Measurements from ENCODE around the gene NTMT1.

Gene NTMT1

GRCh38 chr9:129602598-129603415 is 23.2 kb upstream of the NTMT1 start:
- Histone ChIP-seq H3K4me2 (ENCODE audit: low read depth, low read length, poor library complexity, severe bottlenecking) (no peak overlapping the region), H4K20me1 (ENCODE audit: insufficient read depth, low read length, poor library complexity, severe bottlenecking) (no peaks in the 10 kb centered on the region), H3F3A (ENCODE audit: low read depth) (no peaks in the 10 kb centered on the region), H3K4me1 (ENCODE audit: insufficient read depth, low read length, poor library complexity, severe bottlenecking) (peaks cover 23% of the 10 kb centered on the region), H3K27me3 (ENCODE audit: insufficient read depth, low read length, poor library complexity, severe bottlenecking) (no peaks in the 10 kb centered on the region), H3K4me3 (ENCODE audit: low read length, poor library complexity, severe bottlenecking) (no peak overlapping the region), H3K9me3 (ENCODE audit: insufficient read depth, low read depth, low read length) (no peaks in the 10 kb centered on the region), H2AFZ (ENCODE audit: low read length) (peak overlapping the region; percentile 55; the same call in 1 of the 2 replicates), H3K36me3 (ENCODE audit: insufficient read depth, low read length) (no peaks in the 10 kb centered on the region), H3K9ac (ENCODE audit: low read depth, low read length, poor library complexity, severe bottlenecking) (no peak overlapping the region), H3K9me2 (replicated peaks; ENCODE audit: low read depth, low read length) (no peaks in the 10 kb centered on the region), H3K79me2 (ENCODE audit: insufficient read depth, low read length) (no peaks in the 10 kb centered on the region)
- TF ChIP-seq EZH2phosphoT487 (IDR thresholded peaks at IDR 0.05; ENCODE audit: borderline replicate concordance), result no peak
- TF ChIP-seq CTCF (conservative IDR thresholded peaks at IDR 0.05; ENCODE audit: low read length), result no peak

GRCh38 chr9:129604056-129604765 is 21.8 kb upstream of the NTMT1 start:
- H3F3A ChIP-seq (ENCODE audit: low read depth), result no peaks in the 10 kb centered on the region
- TF ChIP-seq EZH2phosphoT487 (IDR thresholded peaks at IDR 0.05; ENCODE audit: borderline replicate concordance), result no peak
- no peak for TF ChIP-seq CTCF (conservative IDR thresholded peaks at IDR 0.05; ENCODE audit: low read length)
- no peak overlapping the region for H3K4me2 ChIP-seq (ENCODE audit: low read depth, low read length, poor library complexity, severe bottlenecking)
- no peak overlapping the region for H3K9ac ChIP-seq (ENCODE audit: low read depth, low read length, poor library complexity, severe bottlenecking)
- no peaks in the 10 kb centered on the region for H3K9me3 ChIP-seq (ENCODE audit: insufficient read depth, low read depth, low read length)
- H2AFZ ChIP-seq (ENCODE audit: low read length), result no peak overlapping the region
- H4K20me1 ChIP-seq (ENCODE audit: insufficient read depth, low read length, poor library complexity, severe bottlenecking), result no peaks in the 10 kb centered on the region
- H3K27me3 ChIP-seq (ENCODE audit: insufficient read depth, low read length, poor library complexity, severe bottlenecking), result no peaks in the 10 kb centered on the region
- no peaks in the 10 kb centered on the region for H3K36me3 ChIP-seq (ENCODE audit: insufficient read depth, low read length)
- H3K79me2 ChIP-seq (ENCODE audit: insufficient read depth, low read length), result no peaks in the 10 kb centered on the region
- peaks cover 23% of the 10 kb centered on the region for H3K4me1 ChIP-seq (ENCODE audit: insufficient read depth, low read length, poor library complexity, severe bottlenecking)
- no peak overlapping the region for H3K4me3 ChIP-seq (ENCODE audit: low read length, poor library complexity, severe bottlenecking)
- H3K9me2 ChIP-seq (replicated peaks; ENCODE audit: low read depth, low read length), result no peaks in the 10 kb centered on the region

- Histone ChIP-seq H3K9ac (ENCODE audit: low read depth, low read length, poor library complexity, severe bottlenecking) (no peak overlapping the region), H2AFZ (ENCODE audit: low read length) (no peak overlapping the region), H3K9me2 (replicated peaks; ENCODE audit: low read depth, low read length) (no peaks in the 10 kb centered on the region), H3K27me3 (ENCODE audit: insufficient read depth, low read length, poor library complexity, severe bottlenecking) (no peaks in the 10 kb centered on the region), H3K4me1 (ENCODE audit: insufficient read depth, low read length, poor library complexity, severe bottlenecking) (peaks cover 23% of the 10 kb centered on the region), H3F3A (ENCODE audit: low read depth) (no peaks in the 10 kb centered on the region), H3K4me3 (ENCODE audit: low read length, poor library complexity, severe bottlenecking) (no peak overlapping the region), H3K36me3 (ENCODE audit: insufficient read depth, low read length) (no peaks in the 10 kb centered on the region), H3K9me3 (ENCODE audit: insufficient read depth, low read depth, low read length) (no peaks in the 10 kb centered on the region), H4K20me1 (ENCODE audit: insufficient read depth, low read length, poor library complexity, severe bottlenecking) (no peaks in the 10 kb centered on the region), H3K4me2 (ENCODE audit: low read depth, low read length, poor library complexity, severe bottlenecking) (no peak overlapping the region), H3K79me2 (ENCODE audit: insufficient read depth, low read length) (no peaks in the 10 kb centered on the region)
- TF ChIP-seq EZH2phosphoT487 (IDR thresholded peaks at IDR 0.05; ENCODE audit: borderline replicate concordance) (no peak), CTCF (conservative IDR thresholded peaks at IDR 0.05; ENCODE audit: low read length) (no peak)
Observed at GRCh38 chr9:129604766-129605163, 21.2 kb upstream of the NTMT1 start.

Measured in Loucy (cell line).